Measurements from ENCODE around the gene MAP2K6. TPM values are rescaled to one million over a fixed set of nuclear protein-coding genes. Genes with fewer than 3 reads are reported as not detected.
A peak's percentile ranks its signal among the peaks of the same experiment; 100 is the strongest.

Gene MAP2K6
- total RNA-seq, 1 donor from 2014 or later = 10.1 TPM

- Histone ChIP-seq H3K9me3 (ENCODE audit: insufficient read depth, low read depth, low read length) (no peaks in the 10 kb centered on the region), H3K27me3 (ENCODE audit: insufficient read depth, low read length) (no peaks in the 10 kb centered on the region), H3K4me3 (ENCODE audit: insufficient read depth, low read depth, low read length) (no peak overlapping the region), H2AFZ (ENCODE audit: low read depth, low read length) (peak overlapping the region; percentile 8), H3K36me3 (ENCODE audit: insufficient read depth, low read length) (no peaks in the 10 kb centered on the region), H3K4me1 (ENCODE audit: insufficient read depth, low read length) (peaks cover 19% of the 10 kb centered on the region), H3K9ac (ENCODE audit: low read length) (peak overlapping the region; percentile 21), H3K27ac (ENCODE audit: low read depth, low read length) (peak overlapping the region; percentile 65), H4K20me1 (ENCODE audit: insufficient read depth, low read length) (no peaks in the 10 kb centered on the region), H3K4me2 (ENCODE audit: low read length) (peak overlapping the region; percentile 60), H3K79me2 (ENCODE audit: insufficient read depth, low read length) (no peaks in the 10 kb centered on the region)
- no peaks in the 10 kb centered on the region for H3K9me3 Mint-ChIP-seq (ENCODE audit: unreplicated experiment)
- peak overlapping the region; percentile 83 for H3K27ac Mint-ChIP-seq (ENCODE audit: unreplicated experiment)
- FAIRE-seq (no peak), DNase-seq (ENCODE audit: low read depth) (peak; percentile 84)
- TF ChIP-seq EZH2 (IDR thresholded peaks at IDR 0.05; ENCODE audit: insufficient read depth, low read length) (no peak), CTCF (IDR thresholded peaks at IDR 0.05; ENCODE audit: insufficient read depth, low read depth, low read length) (no peak)
- H3K36me3 Mint-ChIP-seq (ENCODE audit: low read depth, unreplicated experiment) = no peaks in the 10 kb centered on the region
- H3K4me3 Mint-ChIP-seq (ENCODE audit: unreplicated experiment) = no peak overlapping the region
- H3K27me3 Mint-ChIP-seq (ENCODE audit: low read depth, unreplicated experiment) = no peaks in the 10 kb centered on the region
- peaks cover 34% of the 10 kb centered on the region for H3K4me1 Mint-ChIP-seq (ENCODE audit: low read depth, unreplicated experiment)
Measured at GRCh38 chr17:69574257-69575197, 160.0 kb downstream of the MAP2K6 start.

- peaks cover 34% of the 10 kb centered on the region for H3K4me1 Mint-ChIP-seq (ENCODE audit: low read depth, unreplicated experiment)
- DNase-seq (ENCODE audit: low read depth) (peak; percentile 96), FAIRE-seq (peak; percentile 39)
- no peaks in the 10 kb centered on the region for H3K9me3 ChIP-seq (ENCODE audit: insufficient read depth, low read depth, low read length)
- no peaks in the 10 kb centered on the region for H3K36me3 Mint-ChIP-seq (ENCODE audit: low read depth, unreplicated experiment)
- no peak overlapping the region for H2AFZ ChIP-seq (ENCODE audit: low read depth, low read length)
- no peaks in the 10 kb centered on the region for H3K79me2 ChIP-seq (ENCODE audit: insufficient read depth, low read length)
- peak overlapping the region; percentile 60 for H3K4me2 ChIP-seq (ENCODE audit: low read length)
- no peaks in the 10 kb centered on the region for H3K9me3 Mint-ChIP-seq (ENCODE audit: unreplicated experiment)
- peak overlapping the region; percentile 83 for H3K27ac Mint-ChIP-seq (ENCODE audit: unreplicated experiment)
- H3K36me3 ChIP-seq (ENCODE audit: insufficient read depth, low read length) = no peaks in the 10 kb centered on the region
- no peaks in the 10 kb centered on the region for H4K20me1 ChIP-seq (ENCODE audit: insufficient read depth, low read length)
- H3K4me1 ChIP-seq (ENCODE audit: insufficient read depth, low read length) = peaks cover 19% of the 10 kb centered on the region
- no peak overlapping the region for H3K4me3 ChIP-seq (ENCODE audit: insufficient read depth, low read depth, low read length)
- peak overlapping the region; percentile 65 for H3K27ac ChIP-seq (ENCODE audit: low read depth, low read length)
- no peaks in the 10 kb centered on the region for H3K27me3 Mint-ChIP-seq (ENCODE audit: low read depth, unreplicated experiment)
- no peak overlapping the region for H3K4me3 Mint-ChIP-seq (ENCODE audit: unreplicated experiment)
- H3K9ac ChIP-seq (ENCODE audit: low read length) = no peak overlapping the region
- no peaks in the 10 kb centered on the region for H3K27me3 ChIP-seq (ENCODE audit: insufficient read depth, low read length)
- no peak for TF ChIP-seq EZH2 (IDR thresholded peaks at IDR 0.05; ENCODE audit: insufficient read depth, low read length)
Measured at GRCh38 chr17:69575346-69575761, 160.9 kb downstream of the MAP2K6 start.

- H3K27ac Mint-ChIP-seq (ENCODE audit: unreplicated experiment) = no peak overlapping the region
- Histone ChIP-seq H3K9ac (ENCODE audit: low read length) (no peak overlapping the region), H3K79me2 (ENCODE audit: insufficient read depth, low read length) (no peaks in the 10 kb centered on the region), H3K36me3 (ENCODE audit: insufficient read depth, low read length) (no peaks in the 10 kb centered on the region), H3K27me3 (ENCODE audit: insufficient read depth, low read length) (no peaks in the 10 kb centered on the region), H3K4me1 (ENCODE audit: insufficient read depth, low read length) (peaks cover 19% of the 10 kb centered on the region), H3K4me2 (ENCODE audit: low read length) (no peak overlapping the region), H2AFZ (ENCODE audit: low read depth, low read length) (no peak overlapping the region), H3K9me3 (ENCODE audit: insufficient read depth, low read depth, low read length) (no peaks in the 10 kb centered on the region), H3K27ac (ENCODE audit: low read depth, low read length) (no peak overlapping the region), H3K4me3 (ENCODE audit: insufficient read depth, low read depth, low read length) (no peak overlapping the region), H4K20me1 (ENCODE audit: insufficient read depth, low read length) (no peaks in the 10 kb centered on the region)
- no peaks in the 10 kb centered on the region for H3K9me3 Mint-ChIP-seq (ENCODE audit: unreplicated experiment)
- DNase-seq (ENCODE audit: low read depth) (no peak), FAIRE-seq (no peak)
- peaks cover 28% of the 10 kb centered on the region for H3K4me1 Mint-ChIP-seq (ENCODE audit: low read depth, unreplicated experiment)
- H3K27me3 Mint-ChIP-seq (ENCODE audit: low read depth, unreplicated experiment) = no peaks in the 10 kb centered on the region
- H3K4me3 Mint-ChIP-seq (ENCODE audit: unreplicated experiment) = no peak overlapping the region
- no peaks in the 10 kb centered on the region for H3K36me3 Mint-ChIP-seq (ENCODE audit: low read depth, unreplicated experiment)
- TF ChIP-seq CTCF (IDR thresholded peaks at IDR 0.05; ENCODE audit: insufficient read depth, low read depth, low read length) (no peak), EZH2 (IDR thresholded peaks at IDR 0.05; ENCODE audit: insufficient read depth, low read length) (no peak)
Measured at GRCh38 chr17:69577098-69577497, 162.6 kb downstream of the MAP2K6 start.

Data from astrocyte (in vitro differentiated cells and primary cell).